Glomerular endothelial cell (primary cell): Measurements from ENCODE around the gene ELP1. TPM values are rescaled to one million over a fixed set of nuclear protein-coding genes. Genes with fewer than 3 reads are reported as not detected.
A peak's percentile ranks its signal among the peaks of the same experiment; 100 is the strongest.
"Not testable (repeated sequence)": the region's sequence is repeated elsewhere in the genome, so short reads cannot be mapped to it uniquely, and the experiment has no call there.

Source experiments
- DNase-seq: peaks from one replicate; pipeline ENCODE4 v3.0.0-alpha.2; 2011; ENCODE audit warnings: low read depth, low spot score; ENCODE audit errors: extremely low read depth
- total RNA-seq: library from RNA; depleted of rRNA; stranded (reverse); fragments of >200 nt; gene quantifications from 2 replicates; pipeline ENCODE4 v1.2.3, GENCODE V29; 2015

Gene ELP1, protein sequence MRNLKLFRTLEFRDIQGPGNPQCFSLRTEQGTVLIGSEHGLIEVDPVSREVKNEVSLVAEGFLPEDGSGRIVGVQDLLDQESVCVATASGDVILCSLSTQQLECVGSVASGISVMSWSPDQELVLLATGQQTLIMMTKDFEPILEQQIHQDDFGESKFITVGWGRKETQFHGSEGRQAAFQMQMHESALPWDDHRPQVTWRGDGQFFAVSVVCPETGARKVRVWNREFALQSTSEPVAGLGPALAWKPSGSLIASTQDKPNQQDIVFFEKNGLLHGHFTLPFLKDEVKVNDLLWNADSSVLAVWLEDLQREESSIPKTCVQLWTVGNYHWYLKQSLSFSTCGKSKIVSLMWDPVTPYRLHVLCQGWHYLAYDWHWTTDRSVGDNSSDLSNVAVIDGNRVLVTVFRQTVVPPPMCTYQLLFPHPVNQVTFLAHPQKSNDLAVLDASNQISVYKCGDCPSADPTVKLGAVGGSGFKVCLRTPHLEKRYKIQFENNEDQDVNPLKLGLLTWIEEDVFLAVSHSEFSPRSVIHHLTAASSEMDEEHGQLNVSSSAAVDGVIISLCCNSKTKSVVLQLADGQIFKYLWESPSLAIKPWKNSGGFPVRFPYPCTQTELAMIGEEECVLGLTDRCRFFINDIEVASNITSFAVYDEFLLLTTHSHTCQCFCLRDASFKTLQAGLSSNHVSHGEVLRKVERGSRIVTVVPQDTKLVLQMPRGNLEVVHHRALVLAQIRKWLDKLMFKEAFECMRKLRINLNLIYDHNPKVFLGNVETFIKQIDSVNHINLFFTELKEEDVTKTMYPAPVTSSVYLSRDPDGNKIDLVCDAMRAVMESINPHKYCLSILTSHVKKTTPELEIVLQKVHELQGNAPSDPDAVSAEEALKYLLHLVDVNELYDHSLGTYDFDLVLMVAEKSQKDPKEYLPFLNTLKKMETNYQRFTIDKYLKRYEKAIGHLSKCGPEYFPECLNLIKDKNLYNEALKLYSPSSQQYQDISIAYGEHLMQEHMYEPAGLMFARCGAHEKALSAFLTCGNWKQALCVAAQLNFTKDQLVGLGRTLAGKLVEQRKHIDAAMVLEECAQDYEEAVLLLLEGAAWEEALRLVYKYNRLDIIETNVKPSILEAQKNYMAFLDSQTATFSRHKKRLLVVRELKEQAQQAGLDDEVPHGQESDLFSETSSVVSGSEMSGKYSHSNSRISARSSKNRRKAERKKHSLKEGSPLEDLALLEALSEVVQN (N-terminal part only)
- 18.2 and 21.1 TPM in 2 replicates for total RNA-seq

- peak; percentile 51 for DNase-seq
These were observed at the start of gene ELP1 for GRCh38 chr9:108933718-108934322. Gene ELP1, minus strand, starts transcription at chr9:108934124. Its CDS starts 2,978 bp downstream, at chr9:108931146.

GRCh38 chr9:108980893-108981292, 47.0 kb upstream of the ELP1 start:
- DNase-seq, result no peak

DNA sequence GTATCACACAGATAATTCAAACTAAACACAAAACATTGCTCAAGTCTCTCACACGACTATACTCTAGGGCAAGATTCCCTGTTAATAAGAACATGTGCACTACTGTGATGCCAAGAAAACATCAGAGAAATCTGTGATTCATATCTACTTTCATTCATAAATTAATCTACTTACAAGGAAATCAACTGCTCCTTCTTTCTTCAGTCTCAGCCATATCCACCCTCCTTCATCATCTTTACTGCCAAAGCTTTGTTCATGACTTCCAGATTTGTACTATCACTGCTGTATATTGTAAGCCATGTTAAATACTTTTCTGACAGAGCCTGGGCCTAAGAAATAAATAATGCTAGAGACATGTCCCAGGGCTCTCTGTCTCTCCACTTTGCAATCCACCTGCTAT, 44.3 kb upstream of the ELP1 start:
- DNase-seq, result no peak

DNA sequence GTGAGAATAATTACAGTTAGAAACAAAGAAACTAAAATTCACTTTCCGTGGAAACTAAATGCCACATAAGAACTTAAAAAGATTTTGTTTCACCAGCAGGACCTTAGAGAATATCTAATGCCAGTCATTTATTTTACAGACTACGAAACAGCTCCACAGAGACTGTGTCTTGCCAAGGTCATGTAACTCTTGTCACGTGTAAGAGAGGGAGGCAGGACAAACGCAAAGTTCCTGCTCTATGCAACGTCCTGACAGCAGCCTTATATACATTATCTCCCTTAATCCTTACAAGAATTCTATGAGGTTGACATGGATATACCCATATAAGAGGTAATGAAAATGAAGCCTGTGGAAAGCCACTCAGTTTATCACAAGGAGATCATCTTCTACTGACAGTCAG, 40.0 kb upstream of the ELP1 start:
- no peak for DNase-seq

- no peak for DNase-seq
These were observed 38.8 kb upstream of the ELP1 start for GRCh38 chr9:108972626-108973209.

- DNase-seq, result no peak
These were observed 38.3 kb upstream of the ELP1 start for GRCh38 chr9:108972186-108972585.

DNA sequence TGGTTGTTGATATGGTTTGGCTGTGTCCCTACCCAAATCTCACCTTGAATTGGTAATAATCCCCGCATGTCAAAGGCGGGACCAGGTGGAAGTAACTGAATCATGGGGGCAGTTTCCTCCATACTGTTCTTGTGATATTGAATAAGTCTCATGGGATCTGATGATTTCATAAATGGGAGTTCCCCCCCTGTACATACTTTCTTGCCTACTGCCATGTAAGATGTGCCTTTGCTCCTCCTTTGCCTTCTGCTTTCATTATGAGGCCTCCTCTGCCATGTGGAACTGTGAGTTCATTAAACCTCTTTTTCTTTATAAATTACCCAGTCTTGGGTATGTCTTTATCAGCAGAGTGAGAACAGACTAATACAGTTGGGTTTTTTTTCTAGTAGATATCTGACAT, 37.5 kb upstream of the ELP1 start:
- DNase-seq, result not testable (repeated sequence)

GRCh38 chr9:108967916-108968315, 34.0 kb upstream of the ELP1 start:
- no peak for DNase-seq

DNA sequence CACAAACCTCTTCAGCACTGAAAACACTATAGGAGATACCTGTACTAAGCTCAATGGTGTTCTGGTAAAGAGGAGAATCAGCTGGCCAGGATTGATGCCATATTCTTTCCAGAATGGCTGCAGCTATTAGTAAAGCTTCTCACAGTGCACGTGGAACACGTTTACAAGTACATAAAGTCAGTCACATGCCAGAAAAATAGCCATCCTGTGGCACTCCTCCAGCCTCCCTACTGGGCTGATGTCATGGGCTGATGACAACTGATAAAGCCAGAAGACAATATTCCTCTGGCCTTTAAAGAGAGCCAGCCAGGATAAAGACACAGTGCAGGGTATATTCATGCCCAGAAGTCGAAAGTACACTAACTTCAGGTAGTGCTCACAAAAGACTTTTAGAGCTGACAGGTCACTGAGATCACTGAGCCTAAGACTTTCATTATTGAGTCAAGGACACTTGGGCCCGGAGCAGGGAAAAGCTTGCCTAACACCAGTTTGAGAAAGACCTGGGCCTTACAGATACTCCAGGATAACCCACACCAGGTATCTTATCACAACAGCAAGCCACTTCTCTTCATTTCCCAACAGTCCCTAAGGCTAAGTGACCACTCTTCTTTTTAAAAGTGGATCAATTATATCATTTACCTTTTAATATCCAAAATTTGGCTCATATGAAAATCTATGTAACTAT, 29.7 kb upstream of the ELP1 start:
- no peak for DNase-seq

DNA sequence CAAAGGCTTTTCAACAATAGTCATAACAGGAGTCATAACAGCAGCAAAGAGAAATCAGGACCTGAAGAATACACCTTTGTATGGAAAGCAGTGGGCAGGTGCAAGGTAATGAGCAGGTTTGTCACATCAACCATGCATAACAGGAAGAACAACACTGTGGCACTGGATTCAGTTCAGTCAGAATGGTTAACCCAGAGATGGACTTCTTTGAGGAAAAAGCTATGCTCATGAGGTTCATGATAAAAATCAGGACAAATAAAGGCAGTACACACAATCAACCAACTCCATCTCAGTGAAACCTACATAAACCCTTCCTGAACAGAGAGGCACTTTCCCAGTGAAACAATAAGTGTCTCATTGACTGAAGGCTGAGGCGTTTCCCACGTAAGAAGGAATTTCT, 27.2 kb upstream of the ELP1 start:
- DNase-seq, result no peak

DNA sequence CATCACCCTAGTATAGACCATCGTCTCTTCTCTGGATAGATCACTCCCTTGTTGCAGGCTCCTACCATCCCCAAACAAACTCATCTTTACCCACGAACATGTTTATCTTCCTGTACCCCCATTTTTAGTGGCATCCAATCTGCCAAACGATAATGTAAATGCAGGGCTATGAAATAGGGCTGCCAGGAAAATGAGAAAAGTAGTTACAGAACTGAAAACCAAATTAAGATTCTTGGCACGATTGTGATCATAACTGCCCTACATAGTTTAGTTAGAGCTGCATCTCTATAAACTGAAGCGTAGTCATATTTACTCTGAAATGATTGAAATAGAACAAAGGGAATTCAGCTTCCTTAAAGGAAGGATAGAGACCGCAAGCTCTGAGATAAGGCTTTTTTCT, 26.4 kb upstream of the ELP1 start:
- no peak for DNase-seq

GRCh38 chr9:108956631-108957026, 22.7 kb upstream of the ELP1 start:
- DNase-seq, result no peak

DNA sequence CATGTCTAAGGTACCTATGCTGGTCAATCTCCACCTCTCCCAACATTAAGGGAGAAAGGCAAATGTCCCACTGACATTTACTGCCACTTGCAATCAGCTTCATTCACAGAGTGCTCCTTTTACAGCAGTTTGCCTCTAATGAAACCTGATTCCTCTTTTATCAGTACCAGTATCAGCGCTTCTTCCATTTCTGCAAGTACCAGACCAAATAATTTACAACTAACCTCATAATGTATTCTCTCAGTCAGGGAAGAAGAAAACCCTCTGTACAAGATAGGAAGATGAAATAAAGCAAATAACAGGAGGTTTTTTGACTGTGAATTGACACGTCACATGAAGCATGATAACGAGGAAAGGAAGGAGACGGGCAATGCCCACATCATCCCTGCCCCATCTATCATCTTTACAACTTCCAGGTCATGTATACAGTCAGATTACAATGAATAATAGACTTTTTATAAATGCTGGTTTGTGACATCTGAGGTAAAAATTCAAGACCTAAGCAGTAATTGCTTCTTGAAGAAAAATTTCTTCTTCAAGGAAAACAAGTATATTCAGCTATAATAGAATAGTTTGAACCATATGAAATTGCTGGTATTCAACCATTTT, 22.2 kb upstream of the ELP1 start:
- DNase-seq, result no peak

DNA sequence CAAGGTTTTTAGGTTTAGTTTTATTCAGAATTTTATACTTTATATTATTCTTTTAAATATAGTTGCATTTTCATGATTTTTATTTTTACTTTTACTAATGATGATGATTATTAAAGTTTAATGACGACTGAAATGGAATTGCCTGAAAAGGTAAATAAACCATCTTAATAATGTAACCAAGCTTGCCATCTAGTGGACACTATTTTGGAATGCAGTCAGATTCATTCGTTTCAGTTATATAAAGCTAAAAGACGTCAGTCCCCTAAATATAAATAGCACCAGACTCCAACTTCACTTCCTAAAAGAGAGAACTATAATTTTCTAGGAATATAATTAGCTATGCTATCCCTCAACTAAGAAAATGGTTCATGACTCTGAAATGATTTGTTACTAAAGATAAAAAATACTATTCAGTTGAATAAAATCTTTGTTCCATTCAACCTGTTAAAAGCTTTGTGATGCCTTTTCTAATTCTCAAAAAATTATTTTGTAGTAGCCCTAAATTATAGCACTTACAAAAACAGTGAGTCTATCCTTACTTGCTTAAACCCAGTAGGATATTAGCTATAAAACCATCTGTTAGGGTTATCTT, 20.2 kb upstream of the ELP1 start:
- DNase-seq, result peak; percentile 52

- DNase-seq, result no peak
These were observed 17.7 kb upstream of the ELP1 start for GRCh38 chr9:108951578-108951977.

- DNase-seq, result peak; percentile 62
These were observed 16.2 kb upstream of the ELP1 start for GRCh38 chr9:108950168-108950567.

GRCh38 chr9:108939975-108940374, 6.1 kb upstream of the ELP1 start:
- DNase-seq, result no peak

DNA sequence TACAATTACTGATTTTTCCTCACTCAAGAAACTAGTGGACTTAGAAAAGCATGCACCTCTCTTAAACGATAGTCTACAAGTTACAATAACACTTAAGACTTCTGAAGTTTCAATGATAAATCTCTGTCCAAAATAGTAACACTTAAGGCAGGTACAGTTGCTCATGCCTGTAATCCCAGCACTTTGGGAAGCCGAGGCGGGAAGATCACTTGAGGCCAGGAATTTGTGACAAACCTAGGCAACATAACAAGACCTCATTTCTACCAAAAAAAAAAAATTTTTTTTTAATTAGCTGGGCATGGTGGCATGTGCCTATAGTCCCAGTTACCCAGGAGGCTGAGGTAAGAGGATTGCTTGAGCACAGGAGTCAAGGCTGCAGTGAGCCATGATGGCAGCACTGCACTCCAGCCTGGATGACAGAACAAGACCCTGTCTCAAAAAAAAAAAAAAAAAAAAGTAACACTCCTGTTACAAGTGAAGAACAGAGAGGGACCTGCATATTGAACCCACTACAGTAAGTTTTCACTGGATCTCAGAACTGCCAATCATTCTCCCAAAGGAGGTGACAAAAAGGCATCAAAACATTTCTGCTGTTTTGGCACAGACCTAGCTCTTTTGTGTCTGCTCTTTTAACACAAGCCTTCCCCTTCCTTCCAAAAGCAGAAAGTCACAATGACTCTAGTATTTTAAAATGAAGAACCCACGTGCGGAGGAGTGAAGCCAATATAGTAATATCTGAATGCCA, 3.8 kb upstream of the ELP1 start:
- DNase-seq, result no peak
